NCI-H226 (cell line): ENCODE measurements around the gene CORO1C.

Source experiments
- DNase-seq: peaks from one replicate; pipeline ENCODE4 v3.0.0-alpha.2; 2015

CORO1C gene

DNA sequence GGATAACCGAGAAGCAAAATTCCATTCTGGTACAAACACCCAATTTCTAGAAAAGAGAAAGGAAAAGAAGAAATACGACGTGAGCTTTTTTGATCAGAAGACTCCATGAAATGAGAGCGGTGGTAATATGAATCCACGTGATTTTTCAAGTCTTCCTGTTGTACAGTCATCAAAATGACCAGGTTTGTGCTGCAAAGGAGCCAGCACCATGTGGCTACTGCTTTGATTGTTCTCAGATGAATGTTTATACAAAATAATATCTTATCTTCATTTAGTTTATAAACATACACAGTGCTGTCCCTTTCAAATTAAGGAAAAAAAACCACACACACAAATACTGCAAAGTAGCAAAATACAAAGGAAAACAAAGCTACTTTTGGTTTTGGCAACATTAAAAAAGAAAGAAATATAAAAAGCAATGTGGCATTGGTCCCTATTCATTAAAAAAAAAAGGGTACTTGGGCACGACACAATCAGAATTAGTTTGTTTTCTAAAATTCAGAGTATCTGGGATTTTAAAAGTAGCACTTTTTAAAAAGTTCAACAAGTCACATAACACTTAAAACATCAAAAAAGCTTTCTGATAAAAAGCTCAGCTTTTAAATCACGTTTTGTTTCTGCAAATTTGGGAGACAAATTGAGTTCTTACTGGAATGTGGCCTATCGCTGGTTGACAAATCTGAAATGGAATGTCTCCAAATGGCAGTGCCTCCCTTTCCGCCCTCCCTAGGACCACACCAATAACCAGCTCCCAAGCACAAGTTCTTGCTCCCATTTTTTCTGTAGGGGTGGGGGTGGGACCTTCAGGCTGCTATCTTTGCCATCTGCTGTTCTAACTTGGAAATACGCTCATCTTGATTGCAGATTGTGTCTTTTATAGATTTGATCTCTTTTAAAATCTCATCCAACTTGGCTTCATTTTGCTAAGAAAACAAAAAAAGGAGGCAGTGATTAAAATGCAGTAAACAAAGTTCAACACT, 84.4 kb downstream of the CORO1C start:
- no peak for DNase-seq

DNA sequence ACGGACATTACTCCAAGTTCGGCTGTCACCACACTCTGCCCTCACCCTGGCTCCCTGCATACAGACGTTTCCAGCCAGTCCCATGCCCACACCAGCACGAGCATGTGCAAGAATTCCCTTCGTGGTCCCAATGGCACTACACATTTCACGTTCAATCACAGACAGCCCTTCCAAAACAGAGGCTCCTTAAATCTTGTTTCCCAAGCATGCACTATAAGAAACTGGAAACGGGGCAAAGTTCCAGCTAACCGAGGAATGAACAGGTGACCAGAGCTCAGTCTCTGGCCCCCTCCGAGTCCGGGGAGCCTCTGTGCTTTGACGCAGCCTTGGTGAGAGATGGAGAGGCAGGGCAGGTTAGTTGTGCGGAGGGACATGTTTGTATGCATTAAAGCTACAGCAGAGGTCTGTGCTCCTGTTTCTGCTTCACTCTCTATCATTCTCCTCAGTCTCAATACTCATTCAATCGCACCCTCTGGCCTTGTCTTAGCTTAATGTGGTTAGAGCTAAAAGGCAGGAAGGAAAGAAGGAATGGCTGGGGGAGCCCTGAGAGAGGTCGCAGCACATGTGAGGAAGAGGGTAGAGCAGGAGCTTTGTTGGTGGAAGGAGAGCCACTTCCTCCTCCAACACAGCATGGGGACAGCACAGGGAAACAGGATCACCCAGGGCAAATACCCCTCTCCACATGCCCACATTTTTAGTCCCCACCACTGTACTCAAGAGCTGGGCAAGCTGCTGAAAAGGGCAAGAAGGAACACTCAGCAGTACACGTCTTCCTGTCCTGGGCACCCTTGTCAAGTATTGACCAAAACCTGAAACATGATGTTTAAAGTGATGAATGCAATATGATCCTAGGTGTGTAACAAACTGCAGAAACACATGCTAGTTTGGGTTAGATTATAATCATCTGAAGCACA, 85.4 kb downstream of the CORO1C start:
- DNase-seq, result no peak

DNA sequence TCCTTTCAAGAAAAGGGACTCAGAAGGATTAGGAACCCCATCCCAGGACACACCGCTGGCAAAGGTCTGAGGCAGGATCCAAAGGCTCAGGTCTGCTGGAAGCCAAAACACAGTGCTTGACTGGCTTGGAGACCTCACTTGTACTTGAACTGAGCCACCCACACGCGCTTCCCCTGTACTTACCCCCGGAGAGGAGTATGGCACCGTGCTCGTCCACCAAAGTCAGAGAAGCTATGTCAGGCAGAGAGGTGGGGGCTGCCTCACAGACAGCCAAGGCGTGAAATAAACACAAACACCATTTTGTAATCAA, 86.6 kb downstream of the CORO1C start:
- DNase-seq, result no peak

DNA sequence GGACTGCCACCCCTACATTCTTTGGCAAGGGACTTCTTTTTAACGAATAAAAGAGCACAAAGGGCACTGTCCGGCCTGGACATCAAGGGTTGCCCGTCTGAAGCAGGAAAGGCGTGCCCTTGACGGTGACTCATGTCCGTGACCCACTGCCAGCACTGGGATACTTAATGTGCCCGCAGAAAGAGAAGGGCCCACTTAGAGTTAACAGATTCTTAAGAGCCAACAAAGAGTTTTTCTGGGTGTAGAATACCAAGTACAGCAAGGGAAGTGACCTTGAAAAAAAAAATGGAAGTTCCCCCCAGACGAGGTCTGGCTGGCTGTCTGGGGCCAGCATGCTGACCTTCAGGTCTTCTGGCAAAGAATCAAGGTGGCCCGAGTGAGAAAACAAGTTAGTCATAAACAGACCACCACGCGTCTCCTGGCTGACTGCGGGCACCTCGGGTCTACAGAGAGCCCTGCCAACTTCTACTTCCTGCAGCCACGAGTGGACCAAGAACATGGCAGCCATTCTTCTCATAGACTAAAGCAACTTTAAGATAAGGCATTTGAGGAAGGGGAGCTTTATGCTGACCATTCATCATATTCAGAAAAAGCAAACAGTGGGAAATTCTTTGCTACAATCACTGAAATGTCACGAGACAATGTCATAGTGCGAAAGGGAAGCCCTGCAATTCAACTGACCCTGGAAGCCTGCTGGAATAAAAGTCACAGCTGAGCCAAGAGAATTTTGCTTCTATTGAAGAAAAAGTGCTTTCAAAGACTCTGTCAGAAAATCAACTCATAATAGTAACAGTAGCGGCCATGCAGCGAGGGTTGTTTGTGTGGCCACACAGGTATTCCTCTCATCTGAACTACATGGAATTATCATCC, 87.1 kb downstream of the CORO1C start:
- DNase-seq, result peak; percentile 23

DNA sequence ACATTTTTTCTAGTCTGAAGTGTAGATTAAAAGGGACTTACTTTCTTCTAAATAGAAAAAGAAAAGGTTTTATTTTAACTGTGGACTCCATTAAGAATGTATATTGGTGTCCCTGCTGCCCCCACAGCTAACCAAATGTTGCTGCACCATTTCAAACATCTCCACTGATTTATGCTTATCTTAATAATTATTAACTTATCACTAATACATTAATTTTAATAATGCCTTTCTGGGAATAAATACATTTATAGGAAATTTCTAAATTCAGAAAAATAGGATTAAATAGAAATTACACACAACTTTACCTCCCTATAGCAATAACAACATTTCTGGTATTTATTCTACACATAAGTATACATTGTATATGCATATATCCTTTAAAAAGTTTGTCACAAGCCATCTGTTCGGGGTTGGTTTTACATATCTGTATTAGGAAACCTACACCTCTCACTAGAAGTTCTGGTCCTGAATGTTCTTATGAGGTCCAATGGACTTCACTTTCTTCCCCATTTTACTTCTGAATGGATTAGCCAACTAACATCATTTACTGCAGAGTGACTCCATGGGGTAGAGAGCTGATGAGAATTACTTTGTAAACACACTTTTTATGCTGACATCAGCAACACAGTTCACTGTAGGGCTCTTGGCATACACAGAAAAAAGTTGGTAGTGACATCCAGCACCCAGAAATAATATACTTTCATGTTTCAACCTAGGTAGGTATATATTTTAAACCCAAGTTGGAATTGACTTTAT, 88.2 kb downstream of the CORO1C start:
- no peak for DNase-seq

DNA sequence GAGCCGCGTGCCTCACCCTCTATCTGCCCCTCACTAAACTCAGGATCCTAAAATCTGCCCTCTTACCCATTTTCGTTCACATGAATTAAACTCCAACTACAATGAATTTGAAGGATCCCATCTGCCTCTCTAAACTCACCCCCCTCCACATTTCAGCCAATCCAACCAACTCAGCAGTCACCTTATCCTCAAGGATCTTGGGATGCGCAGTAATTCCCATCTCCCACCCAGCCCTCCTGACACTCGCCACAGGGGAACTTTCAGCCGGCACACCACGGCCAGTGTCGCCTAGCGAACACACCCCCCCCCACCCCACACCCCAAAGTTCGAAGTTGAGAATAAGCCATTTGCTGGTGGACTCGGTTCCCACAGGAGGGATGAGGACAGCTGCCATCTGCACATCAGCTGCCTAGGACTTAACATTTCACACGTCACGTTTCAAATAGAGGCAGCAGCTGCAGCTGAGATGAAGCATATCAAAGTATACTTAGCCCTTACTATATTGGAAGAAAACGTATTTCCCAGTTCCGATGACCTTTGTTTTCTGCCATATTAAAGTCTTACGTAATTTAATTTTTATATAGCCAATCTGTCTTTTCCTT, 88.9 kb downstream of the CORO1C start:
- no peak for DNase-seq

DNA sequence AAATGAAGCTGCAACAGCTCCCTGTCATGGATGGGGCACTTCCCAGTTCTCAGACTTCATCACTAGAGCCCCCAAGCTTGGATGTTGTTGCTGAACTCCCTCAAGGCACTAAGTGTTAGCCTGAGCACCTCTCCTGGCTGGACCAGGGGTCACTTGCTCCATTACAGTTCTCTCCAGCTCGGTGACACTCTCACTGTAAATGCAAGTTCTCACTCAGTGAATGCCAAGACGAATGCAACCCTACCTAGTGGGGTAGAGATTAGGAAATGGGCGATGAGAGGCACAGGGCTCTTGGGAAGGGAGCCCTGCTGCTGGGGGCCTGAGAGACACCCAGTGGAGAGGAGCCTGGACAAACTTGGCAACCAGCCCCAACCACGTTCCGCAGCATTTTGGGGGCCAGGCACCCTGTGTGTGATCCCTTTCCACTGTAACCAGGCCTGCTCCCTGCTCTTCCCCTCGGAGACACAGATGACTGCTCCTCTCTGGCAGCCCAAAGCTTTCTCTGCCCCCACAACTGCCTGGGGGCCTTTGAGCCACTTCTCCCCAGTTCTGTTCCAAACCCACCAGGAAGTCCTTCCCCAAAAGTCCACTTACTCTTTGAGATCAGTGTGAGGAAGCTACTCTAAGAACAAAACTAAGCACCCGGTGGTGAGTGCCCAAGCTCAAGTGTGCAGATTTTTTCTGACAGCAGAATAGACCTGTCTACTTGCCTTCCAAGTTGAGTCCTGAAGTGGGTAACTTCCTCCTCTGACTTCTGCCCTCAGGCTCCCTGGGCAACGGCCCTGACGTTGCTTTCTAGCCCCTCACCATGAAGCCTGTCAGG, 89.7 kb downstream of the CORO1C start:
- no peak for DNase-seq

DNA sequence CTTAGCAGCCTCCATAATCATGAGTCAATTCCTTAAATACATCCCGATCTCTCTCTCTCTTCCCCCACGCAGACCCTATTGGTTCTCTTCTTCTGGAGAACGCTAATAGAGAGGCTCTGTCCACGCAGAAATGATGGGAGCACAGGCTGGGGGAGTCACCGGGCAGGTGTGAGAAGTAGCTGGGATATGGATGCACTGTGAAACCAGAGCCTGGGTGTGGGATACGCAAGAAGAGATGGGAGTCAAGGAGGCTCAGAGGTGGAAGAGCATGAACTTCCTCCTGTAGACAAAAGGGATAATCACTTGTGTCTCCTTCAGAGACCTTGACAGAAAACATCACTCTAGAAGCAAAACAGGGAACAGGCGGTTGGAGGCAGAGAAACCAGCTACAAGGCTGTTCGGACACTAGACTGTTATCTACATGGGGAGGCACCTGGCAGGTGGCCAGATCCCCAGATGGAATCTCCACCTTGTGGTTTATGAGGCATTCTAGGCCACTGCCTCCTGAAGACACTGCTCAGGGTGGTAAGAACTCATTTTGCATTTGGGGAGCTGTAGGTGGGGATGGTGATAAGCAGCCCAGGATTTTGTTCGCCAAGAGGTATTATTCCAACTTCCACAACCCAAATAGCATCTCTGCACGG, 90.4 kb downstream of the CORO1C start:
- DNase-seq, result peak; percentile 84

DNA sequence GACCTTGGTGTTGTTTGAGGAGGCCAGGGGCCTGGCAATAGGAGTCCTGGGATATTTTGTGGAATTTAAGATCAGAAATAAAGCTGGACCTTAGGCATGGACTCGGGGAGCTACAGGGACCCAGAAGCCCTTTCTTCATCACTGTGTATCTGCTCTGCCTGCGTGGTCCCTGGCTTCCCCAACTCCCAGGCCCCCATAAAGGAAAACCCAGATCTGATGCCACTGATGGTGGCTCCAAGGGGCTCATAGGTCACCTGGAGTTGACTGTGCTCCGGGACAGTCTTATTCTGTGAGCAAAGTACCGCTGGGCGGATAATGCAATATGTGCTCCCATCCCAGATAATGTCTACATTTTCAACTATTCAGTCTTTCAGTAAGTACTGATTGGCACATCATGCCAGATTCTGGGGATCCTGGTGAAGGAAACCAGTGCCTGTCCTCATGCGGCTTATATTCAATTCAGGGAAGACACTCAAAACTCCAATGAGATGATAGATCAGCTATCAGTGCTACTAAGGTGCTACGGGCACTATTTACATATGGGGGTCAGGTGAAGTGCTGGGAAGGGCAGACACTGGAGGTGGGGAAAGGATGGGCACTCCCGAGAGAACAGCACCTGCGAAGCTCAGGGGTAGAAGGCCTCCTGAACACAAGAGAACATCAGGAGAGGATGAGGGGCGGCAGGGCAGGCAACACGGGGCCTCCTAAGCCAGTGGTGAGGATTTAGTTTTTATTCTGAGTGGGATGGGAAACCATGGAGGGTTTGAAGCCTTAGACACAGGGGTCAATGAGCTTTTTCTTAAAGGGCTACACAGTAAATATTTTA, 92.1 kb downstream of the CORO1C start:
- DNase-seq, result no peak

DNA sequence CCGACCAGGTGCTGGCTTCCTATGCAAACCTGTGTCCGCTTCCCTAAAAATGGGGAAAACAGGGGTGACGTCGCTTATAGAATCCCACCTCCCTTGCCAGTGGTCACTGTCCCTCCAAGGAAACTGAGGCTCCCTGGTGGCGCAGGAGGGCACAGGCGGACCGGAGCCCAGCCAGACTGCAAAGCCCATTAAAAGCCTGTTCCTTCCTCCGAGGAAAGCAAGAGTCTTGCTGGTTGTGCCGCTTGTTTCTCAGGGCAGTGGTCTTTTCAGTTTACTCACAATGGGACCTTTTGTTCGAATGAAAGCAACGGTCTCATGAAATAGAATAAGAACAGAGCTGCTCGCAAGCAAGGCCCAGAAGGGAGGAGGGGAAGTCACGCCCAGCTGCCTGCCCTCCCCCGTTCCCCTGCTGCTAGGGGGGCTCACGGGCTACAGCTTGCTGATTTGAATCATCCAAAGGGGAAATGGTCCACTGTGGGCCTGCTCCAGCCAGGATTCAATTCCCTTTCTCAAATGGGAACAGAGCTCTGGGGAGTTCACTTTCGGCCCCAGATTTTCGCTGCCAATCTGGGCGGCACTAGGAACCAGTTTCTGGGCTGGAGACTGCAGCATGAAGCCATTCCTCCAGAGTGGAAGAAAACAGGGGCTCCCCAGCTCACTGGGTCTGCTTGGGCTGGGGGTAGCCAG, 93.0 kb downstream of the CORO1C start:
- no peak for DNase-seq

DNA sequence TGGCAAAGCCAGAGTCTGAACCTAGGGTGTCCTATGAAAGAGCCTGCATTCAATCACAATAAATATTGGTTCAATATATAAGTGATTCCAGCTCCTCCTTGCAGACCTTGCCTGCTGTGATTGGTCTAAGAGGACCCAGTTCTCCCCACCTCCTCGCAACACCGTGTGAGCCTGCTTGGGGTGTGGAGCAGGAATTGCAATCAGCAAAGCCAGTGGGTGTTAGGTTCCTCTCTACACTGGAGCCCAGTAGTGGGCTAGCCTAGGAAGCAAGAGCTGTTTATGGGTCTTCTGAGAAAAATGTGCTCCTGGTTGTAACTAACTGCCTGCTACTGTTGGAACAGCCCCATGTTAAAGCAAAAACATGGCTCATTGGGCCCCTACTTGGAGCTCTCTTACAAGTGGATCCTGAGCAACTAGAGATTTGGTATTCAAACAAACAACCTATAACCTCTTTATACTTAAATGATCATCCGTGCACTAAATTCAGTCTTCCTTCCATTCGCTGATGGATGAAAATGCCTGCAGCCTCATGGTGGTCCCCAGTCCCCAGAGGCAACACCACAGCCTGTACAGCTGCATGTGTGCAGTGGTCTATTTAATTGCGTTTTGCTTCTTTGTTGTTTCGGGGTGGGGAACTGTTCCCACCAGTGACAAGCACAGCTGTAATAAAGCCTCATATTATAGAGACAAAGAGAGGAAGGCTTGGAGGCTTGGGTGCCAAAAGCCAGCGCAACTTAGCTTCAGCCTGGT, 93.9 kb downstream of the CORO1C start:
- no peak for DNase-seq

DNA sequence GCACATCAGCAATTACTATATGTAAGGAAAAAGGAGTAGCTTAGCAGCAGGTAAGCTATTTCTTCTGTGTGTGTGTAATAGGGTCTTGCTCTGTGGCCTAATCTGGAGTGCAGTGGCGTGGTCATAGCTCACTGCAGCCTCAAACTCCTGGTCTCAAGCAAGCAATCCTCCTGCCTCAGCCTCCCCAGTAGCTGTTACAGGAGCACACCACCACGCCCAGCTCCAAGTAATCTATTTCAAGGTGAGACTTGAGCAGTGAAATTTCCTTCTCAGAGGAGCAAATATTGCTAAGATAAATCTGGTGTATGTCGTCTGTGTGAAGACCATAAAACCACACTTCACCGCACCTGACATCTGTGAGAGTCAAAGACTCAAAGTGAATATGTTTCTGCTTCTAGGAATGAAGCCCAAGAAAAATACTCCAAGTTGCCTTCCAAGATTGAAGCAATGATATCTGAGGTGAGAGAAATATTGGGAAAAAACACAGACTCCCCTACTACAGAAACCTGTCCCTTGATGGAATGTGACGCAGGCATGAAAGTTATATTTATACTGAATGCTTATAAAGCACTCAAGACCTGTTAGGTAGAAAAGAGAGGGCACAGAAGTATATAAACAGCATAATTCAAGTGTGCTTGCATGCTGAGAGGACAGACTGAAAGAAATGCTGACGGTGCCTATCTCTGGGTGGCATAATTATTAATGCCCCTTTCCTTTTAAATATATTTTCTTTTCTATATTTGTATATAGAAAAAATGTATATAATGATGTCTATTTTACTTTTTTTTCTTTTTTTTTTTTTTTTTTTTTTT, 95.1 kb downstream of the CORO1C start:
- DNase-seq, result no peak

DNA sequence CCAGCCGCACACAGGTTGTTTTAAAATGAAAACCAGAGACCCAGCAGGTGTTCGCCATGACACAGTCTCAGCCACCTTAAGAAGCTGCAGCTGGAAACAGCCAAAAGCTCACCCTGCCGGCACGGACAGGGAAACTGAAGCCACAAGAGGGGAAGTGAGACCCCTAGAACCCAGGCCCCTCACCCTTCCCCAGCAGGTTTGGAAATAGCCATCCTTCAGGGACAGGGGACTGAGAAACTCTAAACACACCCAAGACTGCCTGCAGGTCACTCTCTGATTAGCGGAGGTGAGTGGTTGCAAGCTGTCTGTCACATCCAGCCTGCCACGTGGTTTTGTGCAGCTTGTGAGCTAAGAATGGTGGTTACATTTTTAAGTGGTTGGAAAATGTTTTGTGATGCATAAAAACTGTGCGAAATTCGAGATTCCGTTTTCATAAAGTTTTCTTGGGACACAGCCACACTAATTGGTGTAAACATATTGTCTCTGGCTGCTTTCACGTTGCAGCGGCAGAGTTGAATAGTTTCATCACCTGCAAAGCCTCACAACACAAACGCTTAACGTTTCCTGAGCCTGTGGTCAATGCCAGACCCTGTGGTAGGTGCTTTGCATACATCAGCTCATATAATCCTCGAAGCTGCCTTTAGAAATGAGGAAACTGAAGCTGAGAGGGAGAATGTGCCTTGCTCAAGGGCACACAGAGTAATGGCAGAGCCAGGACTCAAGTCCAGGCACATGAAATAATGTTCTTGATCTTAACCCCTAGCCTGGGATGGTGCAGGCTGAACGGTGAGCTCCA, 95.9 kb downstream of the CORO1C start:
- DNase-seq, result no peak

DNA sequence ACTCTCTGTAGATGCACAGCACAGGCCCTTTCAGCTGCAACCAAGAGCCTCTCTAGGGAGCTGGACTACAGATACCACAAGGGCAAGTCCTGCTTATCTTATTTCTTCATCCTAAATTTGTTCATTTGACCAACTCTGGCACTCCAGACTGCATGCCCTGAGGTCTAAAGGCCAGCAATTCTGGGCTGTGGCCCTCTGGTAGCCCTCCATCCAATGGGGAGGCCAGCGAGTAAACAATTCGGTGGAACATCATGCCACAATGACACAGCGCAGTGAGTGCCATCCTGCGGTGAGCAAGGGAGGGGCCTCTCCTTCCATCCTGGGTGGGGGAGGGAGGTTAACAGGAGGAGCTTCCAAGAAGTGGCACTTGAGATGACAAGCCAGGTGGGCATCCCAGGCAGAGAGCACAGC, 97.0 kb downstream of the CORO1C start:
- DNase-seq, result no peak

DNA sequence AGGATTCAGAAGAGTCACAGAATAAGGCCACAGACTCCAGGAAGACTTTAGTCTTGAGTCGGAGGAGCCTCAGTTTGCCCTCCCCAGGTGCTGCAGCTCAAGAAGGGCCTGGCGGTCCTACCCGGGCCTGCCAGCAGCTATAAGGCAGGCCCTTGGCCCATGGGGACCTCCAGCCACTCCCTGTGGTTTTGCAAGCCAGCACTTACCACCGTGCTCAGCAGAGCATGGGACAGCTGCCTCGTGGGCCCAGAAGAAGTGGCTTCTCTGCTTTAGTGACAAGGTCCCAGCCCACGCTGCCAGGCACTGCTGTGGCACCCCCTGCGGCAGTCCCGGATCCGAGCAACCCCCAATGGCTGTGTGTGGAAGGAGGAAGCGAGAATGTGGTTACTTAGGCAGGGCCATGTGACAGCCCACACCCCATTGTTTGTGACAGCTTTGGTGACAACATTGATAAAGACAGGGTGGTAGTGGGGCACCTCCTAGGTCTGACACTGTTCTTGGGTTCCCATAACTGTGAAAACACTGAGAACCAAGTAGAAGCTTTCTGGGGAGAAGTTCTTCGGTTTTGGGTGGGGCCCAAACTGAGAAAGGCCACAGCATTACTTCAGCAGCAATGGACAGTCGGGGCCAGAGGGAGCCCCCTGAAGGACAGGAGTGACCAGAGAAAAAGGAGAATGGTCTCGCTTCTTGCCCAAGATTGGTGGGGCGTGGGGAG, 97.6 kb downstream of the CORO1C start, which contains the start of gene SELPLG:
Gene SELPLG, minus strand, starts transcription at position 361 of the 715 bp plus-strand sequence. CDS start 9,587 bp downstream, outside the sequence.
- DNase-seq, result no peak
